Liver (tissue), 9 donors: ENCODE measurements around the gene YKT6. TPM values are rescaled to one million over a fixed set of nuclear protein-coding genes. Genes with fewer than 3 reads are reported as not detected.

Experiments
- DNase-seq: peaks from one replicate; pipeline ENCODE4 v3.0.0-alpha.2; 2017; ENCODE audit warnings: low spot score
- H3K27ac ChIP-seq, 2 donors: one replicate each; pipeline ENCODE4 v1.7.0; 2013; ENCODE audit warnings: inconsistent platforms in 2 of 2, low read length in 2 of 2, control low read depth in 1 of 2, low read depth in 1 of 2, mild to moderate bottlenecking in 1 of 2
- H3K27me3 ChIP-seq, 4 donors: one replicate each; pipeline versions ENCODE4 v1.6.1 to v1.7.0; 2013; ENCODE audit warnings: low read length in 3 of 4, inconsistent platforms in 1 of 4, mild to moderate bottlenecking in 1 of 4, moderate library complexity in 1 of 4; ENCODE audit not compliant: control insufficient read depth in 4 of 4, insufficient read depth in 4 of 4
- H3K36me3 ChIP-seq, 4 donors: one replicate each; pipeline versions ENCODE4 v1.6.1 to v1.7.0; 2013; ENCODE audit warnings: low read length in 3 of 4, mild to moderate bottlenecking in 3 of 4, low read depth in 1 of 4, moderate library complexity in 1 of 4; ENCODE audit not compliant: control insufficient read depth in 4 of 4, insufficient read depth in 3 of 4
- H3K4me1 ChIP-seq, 4 donors: one replicate each; pipeline versions ENCODE4 v1.6.1 to v1.7.0; 2013; ENCODE audit warnings: low read length in 3 of 4, mild to moderate bottlenecking in 3 of 4, moderate library complexity in 1 of 4; ENCODE audit not compliant: control insufficient read depth in 4 of 4, insufficient read depth in 4 of 4
- H3K4me3 ChIP-seq, 3 donors: one replicate each; pipeline versions ENCODE4 v1.6.1 to v1.7.0; 2013; ENCODE audit warnings: low read length in 3 of 3, control low read depth in 1 of 3, low read depth in 1 of 3, mild to moderate bottlenecking in 1 of 3
- H3K9ac ChIP-seq, 2 donors: one replicate each; pipeline ENCODE4 v1.7.0; 2013; ENCODE audit warnings: low read length in 2 of 2, mild to moderate bottlenecking in 2 of 2, moderate library complexity in 2 of 2, control low read depth in 1 of 2, low read depth in 1 of 2
- H3K9me3 ChIP-seq, 4 donors: one replicate each; pipeline versions ENCODE4 v1.6.1 to v1.7.0; 2013; ENCODE audit warnings: low read length in 3 of 4; ENCODE audit not compliant: control insufficient read depth in 4 of 4
- ATF3 ChIP-seq: IDR thresholded peaks from 2 replicates; pipeline ENCODE4 v1.6.1; 2016; ENCODE audit warnings: antibody characterized with exemption
- CTCF ChIP-seq: fragments of 150-350 bp; IDR thresholded peaks from 2 replicates; pipeline ENCODE4 v1.5.1; 2017; ENCODE audit warnings: improper control_type of control experiment, low read depth, low read length; ENCODE audit not compliant: missing input control
- EGR1 ChIP-seq, 2 donors: IDR thresholded peaks; 2 replicates each; pipeline ENCODE4 v1.6.1; 2016 to 2018; ENCODE audit warnings: antibody characterized with exemption in 2 of 2, low read depth in 2 of 2
- FOXA1 ChIP-seq: IDR thresholded peaks from 2 replicates; pipeline ENCODE4 v1.6.1; 2016; ENCODE audit warnings: antibody characterized with exemption
- FOXA2 ChIP-seq: IDR thresholded peaks from 2 replicates; pipeline ENCODE4 v1.6.1; 2016; ENCODE audit warnings: antibody characterized with exemption
- GABPA ChIP-seq, 2 donors: IDR thresholded peaks in 1 of 2; conservative IDR thresholded peaks in 1 of 2; 2 replicates each; pipeline ENCODE4 v1.6.1; 2016; ENCODE audit warnings: antibody characterized with exemption in 2 of 2, mild to moderate bottlenecking in 1 of 2, moderate library complexity in 1 of 2
- HNF4A ChIP-seq, 2 donors: conservative IDR thresholded peaks; 2 replicates each; pipeline ENCODE4 v1.6.1; 2016; ENCODE audit warnings: antibody characterized with exemption in 2 of 2, mild to moderate bottlenecking in 2 of 2
- HNF4G ChIP-seq: IDR thresholded peaks from 2 replicates; pipeline ENCODE4 v1.6.1; 2016; ENCODE audit warnings: antibody characterized with exemption
- JUND ChIP-seq, 2 donors: IDR thresholded peaks; 2 replicates each; pipeline ENCODE4 v1.6.1; 2016; ENCODE audit warnings: antibody characterized with exemption in 2 of 2
- MAX ChIP-seq: IDR thresholded peaks from 2 replicates; pipeline ENCODE4 v1.6.1; 2016; ENCODE audit warnings: antibody characterized with exemption
- NR2F2 ChIP-seq: IDR thresholded peaks from 2 replicates; pipeline ENCODE4 v1.6.1; 2016; ENCODE audit warnings: antibody characterized with exemption
- RAD21 ChIP-seq, 2 donors: IDR thresholded peaks; 2 replicates each; pipeline ENCODE4 v1.6.1; 2016; ENCODE audit warnings: antibody characterized with exemption in 2 of 2, mild to moderate bottlenecking in 2 of 2
- REST ChIP-seq: IDR thresholded peaks from 2 replicates; pipeline ENCODE4 v1.6.1; 2016; ENCODE audit warnings: antibody characterized with exemption, mild to moderate bottlenecking
- RXRA ChIP-seq, 2 donors: IDR thresholded peaks; 2 replicates each; pipeline ENCODE4 v1.6.1; 2017 to 2018; ENCODE audit warnings: antibody characterized with exemption in 2 of 2, mild to moderate bottlenecking in 1 of 2
- YY1 ChIP-seq: IDR thresholded peaks from 2 replicates; pipeline ENCODE4 v1.6.1; 2016; ENCODE audit warnings: antibody characterized with exemption, mild to moderate bottlenecking
- WGBS: extraction: QIAGEN DNeasy Blood & Tissue Kit; methylation state at CpG from one replicate; pipeline ENCODE4 v1.1.7; 2013; 5-methylcytosine and 5-hydroxymethylcytosine counted together
- polyA plus RNA-seq, 2 donors: library from polyadenylated mRNA; stranded (reverse) in 1 of 2; unstranded in 1 of 2; fragments of 200-250 nt in 1 of 2; fragments of >200 nt in 1 of 2; fragmentation: Nextera tagmentation in 1 of 2; extraction: Ambion mirVana in 1 of 2; gene quantifications; one replicate each; pipeline versions ENCODE4 v1.2.1 to v1.2.3, GENCODE V29; 2013 to 2015
- total RNA-seq, 2 donors: library from RNA; depleted of rRNA; stranded (reverse); fragments of >200 nt; gene quantifications; one replicate each; pipeline ENCODE4 v1.2.3, GENCODE V29; 2014
- donor health status: healthy.
- donor health status: healthy.
- donor health status: healthy.
- donor health status: healthy.
- donor health status: healthy.

YKT6 gene
- total and polyA plus RNA-seq, 4 donors = 8.1 to 22.0 (median 21.0) TPM

GRCh38 chr7:44249639-44250234 is 49.0 kb downstream of the YKT6 start:
- DNase-seq = no peak
- no peak overlapping the region for H3K4me3 ChIP-seq
- H3K27ac ChIP-seq = no peak overlapping the region
- no peak overlapping the region for H3K9ac ChIP-seq
- no peak for TF ChIP-seq JUND (IDR thresholded peaks at IDR 0.05)
- no peak for TF ChIP-seq REST
- TF ChIP-seq ATF3 = no peak
- TF ChIP-seq FOXA1 = no peak
- no peak for TF ChIP-seq NR2F2
- TF ChIP-seq YY1 = no peak
- TF ChIP-seq HNF4G = no peak
- TF ChIP-seq CTCF = no peak
- no peak for TF ChIP-seq RXRA (IDR thresholded peaks at IDR 0.05)
- TF ChIP-seq GABPA (IDR thresholded peaks at IDR 0.05 in 1 of 2, conservative IDR thresholded peaks at IDR 0.05 in 1 of 2) = no peak
- no peak for TF ChIP-seq FOXA2
- 88% methylated on average over 15 of the region's 15 CpGs for WGBS
- H3K4me1 ChIP-seq = no peaks in the 10 kb centered on the region
- H3K27me3 ChIP-seq = no peaks in the 10 kb centered on the region
- no peaks in the 10 kb centered on the region for H3K9me3 ChIP-seq
- no peaks in the 10 kb centered on the region for H3K36me3 ChIP-seq

GRCh38 chr7:44251269-44251668 is 50.5 kb downstream of the YKT6 start:
- H3K9me3 ChIP-seq = no peaks in the 10 kb centered on the region
- TF ChIP-seq ATF3 = no peak
- no peak for TF ChIP-seq CTCF
- no peak for TF ChIP-seq FOXA2
- TF ChIP-seq MAX = no peak
- no peak for TF ChIP-seq RXRA (IDR thresholded peaks at IDR 0.05)
- no peak for TF ChIP-seq JUND (IDR thresholded peaks at IDR 0.05)
- TF ChIP-seq GABPA (IDR thresholded peaks at IDR 0.05 in 1 of 2, conservative IDR thresholded peaks at IDR 0.05 in 1 of 2) = no peak
- no peak for TF ChIP-seq HNF4A (conservative IDR thresholded peaks at IDR 0.05)
- TF ChIP-seq EGR1 (IDR thresholded peaks at IDR 0.05; ENCODE audit: low read depth in 2 of 2) = no peak
- TF ChIP-seq HNF4G = no peak
- TF ChIP-seq RAD21 (IDR thresholded peaks at IDR 0.05) = no peak
- TF ChIP-seq FOXA1 = no peak
- no peak overlapping the region for H3K27ac ChIP-seq
- no peaks in the 10 kb centered on the region for H3K4me1 ChIP-seq
- no peak overlapping the region for H3K9ac ChIP-seq
- H3K27me3 ChIP-seq = no peaks in the 10 kb centered on the region
- DNase-seq = no peak
- WGBS = 92% methylated on average over 10 of the region's 10 CpGs
- H3K4me3 ChIP-seq = no peak overlapping the region
- no peaks in the 10 kb centered on the region for H3K36me3 ChIP-seq
